Transverse colon (tissue), 3 donors: ENCODE data around the gene ZNF485.

Experiments used
- CTCF ChIP-seq, 5 experiments: fragments of 200-600 bp in 3 of 5; fragments of 450-650 bp in 2 of 5; sonication (generic) in 3 of 5; IDR thresholded peaks; 1 replicate in 2 of 5; 2 replicates in 3 of 5; pipeline ENCODE4 v1.5.1; 2016 to 2017; ENCODE audit warnings: antibody characterized with exemption in 5 of 5, inconsistent platforms in 3 of 5, mild to moderate bottlenecking in 2 of 5, moderate library complexity in 1 of 5
- EP300 ChIP-seq: sonication (generic); formaldehyde crosslinking; IDR thresholded peaks from one replicate; pipeline ENCODE4 v1.6.1; 2017; ENCODE audit warnings: antibody characterized with exemption, low read depth
- POLR2A ChIP-seq: fragments of 450-650 bp; IDR thresholded peaks from one replicate; pipeline ENCODE4 v1.6.1; 2016; ENCODE audit warnings: antibody characterized with exemption, mild to moderate bottlenecking, moderate library complexity

GRCh38 chr10:43605850-43606322 is 352 bp upstream of the ZNF485 start:
- no peak for TF ChIP-seq POLR2A
- no peak for TF ChIP-seq CTCF (IDR thresholded peaks at IDR 0.05)
- TF ChIP-seq EP300, result no peak
